Liver (tissue), 3 donors: ENCODE data around the gene FADS2.

Source experiments
- EGR1 ChIP-seq, 2 donors: IDR thresholded peaks; 2 replicates each; pipeline ENCODE4 v1.6.1; 2016 to 2018; ENCODE audit warnings: antibody characterized with exemption in 2 of 2, low read depth in 2 of 2
- MAX ChIP-seq: IDR thresholded peaks from 2 replicates; pipeline ENCODE4 v1.6.1; 2016; ENCODE audit warnings: antibody characterized with exemption
- RAD21 ChIP-seq, 2 donors: IDR thresholded peaks; 2 replicates each; pipeline ENCODE4 v1.6.1; 2016; ENCODE audit warnings: antibody characterized with exemption in 2 of 2, mild to moderate bottlenecking in 2 of 2
- RXRA ChIP-seq, 2 donors: IDR thresholded peaks; 2 replicates each; pipeline ENCODE4 v1.6.1; 2017 to 2018; ENCODE audit warnings: antibody characterized with exemption in 2 of 2, mild to moderate bottlenecking in 1 of 2
- TAF1 ChIP-seq: conservative IDR thresholded peaks from 2 replicates; pipeline ENCODE4 v1.6.1; 2016; ENCODE audit warnings: antibody characterized with exemption, mild to moderate bottlenecking
- ZBTB33 ChIP-seq: IDR thresholded peaks from 2 replicates; pipeline ENCODE4 v1.6.1; 2016; ENCODE audit warnings: antibody characterized with exemption
- TF ChIP-seq, protein P1 (sequence below): fragments of 150-350 bp; IDR thresholded peaks from 2 replicates; pipeline ENCODE4 v1.5.1; 2017; ENCODE audit warnings: improper control_type of control experiment, low read depth, low read length; ENCODE audit not compliant: missing input control
- TF ChIP-seq, protein P2 (sequence below): IDR thresholded peaks from 2 replicates; pipeline ENCODE4 v1.6.1; 2016; ENCODE audit warnings: antibody characterized with exemption, mild to moderate bottlenecking
- donor health status: healthy.
- donor health status: healthy.

GRCh38 chr11:61908730-61909316 lies 80.7 kb downstream of the FADS2 start:
- TF ChIP-seq, protein P1, sequence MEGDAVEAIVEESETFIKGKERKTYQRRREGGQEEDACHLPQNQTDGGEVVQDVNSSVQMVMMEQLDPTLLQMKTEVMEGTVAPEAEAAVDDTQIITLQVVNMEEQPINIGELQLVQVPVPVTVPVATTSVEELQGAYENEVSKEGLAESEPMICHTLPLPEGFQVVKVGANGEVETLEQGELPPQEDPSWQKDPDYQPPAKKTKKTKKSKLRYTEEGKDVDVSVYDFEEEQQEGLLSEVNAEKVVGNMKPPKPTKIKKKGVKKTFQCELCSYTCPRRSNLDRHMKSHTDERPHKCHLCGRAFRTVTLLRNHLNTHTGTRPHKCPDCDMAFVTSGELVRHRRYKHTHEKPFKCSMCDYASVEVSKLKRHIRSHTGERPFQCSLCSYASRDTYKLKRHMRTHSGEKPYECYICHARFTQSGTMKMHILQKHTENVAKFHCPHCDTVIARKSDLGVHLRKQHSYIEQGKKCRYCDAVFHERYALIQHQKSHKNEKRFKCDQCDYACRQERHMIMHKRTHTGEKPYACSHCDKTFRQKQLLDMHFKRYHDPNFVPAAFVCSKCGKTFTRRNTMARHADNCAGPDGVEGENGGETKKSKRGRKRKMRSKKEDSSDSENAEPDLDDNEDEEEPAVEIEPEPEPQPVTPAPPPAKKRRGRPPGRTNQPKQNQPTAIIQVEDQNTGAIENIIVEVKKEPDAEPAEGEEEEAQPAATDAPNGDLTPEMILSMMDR = no peak
- no peak for TF ChIP-seq ZBTB33
- TF ChIP-seq, protein P2, sequence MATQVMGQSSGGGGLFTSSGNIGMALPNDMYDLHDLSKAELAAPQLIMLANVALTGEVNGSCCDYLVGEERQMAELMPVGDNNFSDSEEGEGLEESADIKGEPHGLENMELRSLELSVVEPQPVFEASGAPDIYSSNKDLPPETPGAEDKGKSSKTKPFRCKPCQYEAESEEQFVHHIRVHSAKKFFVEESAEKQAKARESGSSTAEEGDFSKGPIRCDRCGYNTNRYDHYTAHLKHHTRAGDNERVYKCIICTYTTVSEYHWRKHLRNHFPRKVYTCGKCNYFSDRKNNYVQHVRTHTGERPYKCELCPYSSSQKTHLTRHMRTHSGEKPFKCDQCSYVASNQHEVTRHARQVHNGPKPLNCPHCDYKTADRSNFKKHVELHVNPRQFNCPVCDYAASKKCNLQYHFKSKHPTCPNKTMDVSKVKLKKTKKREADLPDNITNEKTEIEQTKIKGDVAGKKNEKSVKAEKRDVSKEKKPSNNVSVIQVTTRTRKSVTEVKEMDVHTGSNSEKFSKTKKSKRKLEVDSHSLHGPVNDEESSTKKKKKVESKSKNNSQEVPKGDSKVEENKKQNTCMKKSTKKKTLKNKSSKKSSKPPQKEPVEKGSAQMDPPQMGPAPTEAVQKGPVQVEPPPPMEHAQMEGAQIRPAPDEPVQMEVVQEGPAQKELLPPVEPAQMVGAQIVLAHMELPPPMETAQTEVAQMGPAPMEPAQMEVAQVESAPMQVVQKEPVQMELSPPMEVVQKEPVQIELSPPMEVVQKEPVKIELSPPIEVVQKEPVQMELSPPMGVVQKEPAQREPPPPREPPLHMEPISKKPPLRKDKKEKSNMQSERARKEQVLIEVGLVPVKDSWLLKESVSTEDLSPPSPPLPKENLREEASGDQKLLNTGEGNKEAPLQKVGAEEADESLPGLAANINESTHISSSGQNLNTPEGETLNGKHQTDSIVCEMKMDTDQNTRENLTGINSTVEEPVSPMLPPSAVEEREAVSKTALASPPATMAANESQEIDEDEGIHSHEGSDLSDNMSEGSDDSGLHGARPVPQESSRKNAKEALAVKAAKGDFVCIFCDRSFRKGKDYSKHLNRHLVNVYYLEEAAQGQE = no peak
- TF ChIP-seq MAX = no peak
- no peak for TF ChIP-seq RXRA (IDR thresholded peaks at IDR 0.05)
- TF ChIP-seq EGR1 (IDR thresholded peaks at IDR 0.05; ENCODE audit: low read depth in 2 of 2) = no peak
- TF ChIP-seq TAF1 = no peak
- TF ChIP-seq RAD21 (IDR thresholded peaks at IDR 0.05) = no peak
